Esophagus squamous epithelium (tissue), 4 donors: Measurements from ENCODE around the gene LSM3.

Experiments
- POLR2A ChIP-seq, 4 donors: fragments of 450-650 bp; IDR thresholded peaks; one replicate each; pipeline ENCODE4 v1.6.1; 2017; ENCODE audit warnings: antibody characterized with exemption in 4 of 4, mild to moderate bottlenecking in 4 of 4, moderate library complexity in 3 of 4
- TF ChIP-seq, protein P1 (sequence below), 6 experiments: fragments of 450-650 bp in 4 of 6; fragments of 200-600 bp in 2 of 6; sonication (generic) in 2 of 6; IDR thresholded peaks; one replicate each; pipeline ENCODE4 v1.5.1; 2016 to 2019; ENCODE audit warnings: antibody characterized with exemption in 6 of 6, mild to moderate bottlenecking in 4 of 6, moderate library complexity in 4 of 6

DNA sequence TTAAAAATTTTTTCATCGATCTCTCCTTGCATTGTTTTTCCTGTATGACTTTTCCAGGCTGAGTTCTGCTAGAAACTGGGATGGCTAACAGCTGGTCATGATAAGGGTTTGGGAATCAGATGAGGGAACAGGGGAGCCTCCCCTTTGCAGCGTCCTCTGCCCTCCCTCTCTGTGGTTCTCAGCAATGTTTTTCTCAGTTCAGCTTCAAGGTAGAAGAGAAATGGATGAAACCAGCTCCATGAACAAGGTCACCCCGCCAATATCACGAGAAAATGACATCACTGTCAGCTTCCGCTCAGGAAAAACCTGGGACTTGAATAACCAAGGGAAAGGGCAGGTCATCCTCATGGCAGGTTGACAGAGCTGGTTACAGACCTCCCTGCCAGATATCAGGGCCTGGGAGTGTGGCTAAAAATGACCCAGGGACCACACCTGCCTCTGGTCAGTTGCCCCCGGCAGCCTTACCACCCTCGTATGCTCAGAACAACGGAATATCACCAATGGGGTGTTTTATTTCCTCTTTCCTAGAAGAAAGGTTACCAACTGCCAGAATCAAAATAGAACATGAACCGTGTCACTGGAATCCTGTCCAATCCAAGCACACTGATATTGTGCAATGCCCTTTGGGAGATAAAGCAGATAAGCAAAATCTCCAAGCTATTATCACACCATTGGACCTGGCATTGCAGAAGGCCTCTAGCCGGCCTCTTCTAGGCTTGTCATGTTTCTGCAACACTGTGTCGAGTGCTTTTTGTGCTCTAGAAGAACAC lies 26.1 kb downstream of the LSM3 start:
- TF ChIP-seq, protein P1, sequence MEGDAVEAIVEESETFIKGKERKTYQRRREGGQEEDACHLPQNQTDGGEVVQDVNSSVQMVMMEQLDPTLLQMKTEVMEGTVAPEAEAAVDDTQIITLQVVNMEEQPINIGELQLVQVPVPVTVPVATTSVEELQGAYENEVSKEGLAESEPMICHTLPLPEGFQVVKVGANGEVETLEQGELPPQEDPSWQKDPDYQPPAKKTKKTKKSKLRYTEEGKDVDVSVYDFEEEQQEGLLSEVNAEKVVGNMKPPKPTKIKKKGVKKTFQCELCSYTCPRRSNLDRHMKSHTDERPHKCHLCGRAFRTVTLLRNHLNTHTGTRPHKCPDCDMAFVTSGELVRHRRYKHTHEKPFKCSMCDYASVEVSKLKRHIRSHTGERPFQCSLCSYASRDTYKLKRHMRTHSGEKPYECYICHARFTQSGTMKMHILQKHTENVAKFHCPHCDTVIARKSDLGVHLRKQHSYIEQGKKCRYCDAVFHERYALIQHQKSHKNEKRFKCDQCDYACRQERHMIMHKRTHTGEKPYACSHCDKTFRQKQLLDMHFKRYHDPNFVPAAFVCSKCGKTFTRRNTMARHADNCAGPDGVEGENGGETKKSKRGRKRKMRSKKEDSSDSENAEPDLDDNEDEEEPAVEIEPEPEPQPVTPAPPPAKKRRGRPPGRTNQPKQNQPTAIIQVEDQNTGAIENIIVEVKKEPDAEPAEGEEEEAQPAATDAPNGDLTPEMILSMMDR (IDR thresholded peaks at IDR 0.05): no peak
- TF ChIP-seq POLR2A (IDR thresholded peaks at IDR 0.05): no peak
